ENCODE results near the gene RASGRF2. TPM values are rescaled to one million over a fixed set of nuclear protein-coding genes. Genes with fewer than 3 reads are reported as not detected.

Gene RASGRF2
- total and polyA plus RNA-seq, 2 of the 8 experiments (the other 6 are each of a cell fraction or from before 2014, with no cell fraction given): 2.6 to 29.5 TPM

- Histone ChIP-seq H3K14ac (ENCODE audit: insufficient read length) (no peak overlapping the region), H2BK5ac (ENCODE audit: low read depth, low read length) (no peak overlapping the region), H3K4me3 (ENCODE audit: extremely low read depth in 1 of 4, insufficient read depth in 2 of 4, low read depth in 3 of 4, low read length in 4 of 4) (no peak overlapping the region), H3K79me2 (ENCODE audit: control insufficient read depth in 1 of 2, insufficient read depth in 2 of 2, low read length in 2 of 2) (no peaks in the 10 kb centered on the region), H3K36me3 (ENCODE audit: control insufficient read depth in 2 of 4, insufficient read depth in 4 of 4, low read length in 3 of 4) (peaks cover 0 to 2% (median under 1%) of the 10 kb centered on the region in 4 experiments; a peak in 2 of 8 replicates), H3K9ac (replicated peaks in 1 of 4; ENCODE audit: extremely low read depth in 1 of 4, low read depth in 3 of 4, low read length in 3 of 4) (no peak overlapping the region; a peak in 1 of 7 replicates), H3K27ac (ENCODE audit: low read depth, low read length) (no peak overlapping the region), H4K91ac (replicated peaks; ENCODE audit: insufficient read length, low read length) (no peak overlapping the region), H2BK120ac (replicated peaks; ENCODE audit: low read depth, low read length) (no peak overlapping the region), H3K4me1 (replicated peaks in 1 of 4; ENCODE audit: control insufficient read depth in 3 of 4, insufficient read depth in 4 of 4, low read length in 3 of 4) (peaks cover 0 to 8% (median 6%) of the 10 kb centered on the region in 4 experiments; a peak in 5 of 7 replicates), H3K79me1 (ENCODE audit: low read depth, low read length) (no peaks in the 10 kb centered on the region; the same call in 1 of the 2 replicates), H3K4ac (replicated peaks; ENCODE audit: insufficient read length, low read depth, low read length) (no peak overlapping the region), H3K4me2 (ENCODE audit: insufficient read depth in 1 of 2, low read depth in 2 of 2, low read length in 2 of 2) (no peak overlapping the region), H3K23me2 (ENCODE audit: low read depth, low read length) (no peaks in the 10 kb centered on the region), H4K8ac (ENCODE audit: extremely low read depth, insufficient read depth, low read length) (no peak overlapping the region), H3K27me3 (replicated peaks in 1 of 4; ENCODE audit: control insufficient read depth in 3 of 4, extremely low read depth in 1 of 4, insufficient read depth in 3 of 4, low read length in 3 of 4) (no peaks in the 10 kb centered on the region), H3K56ac (replicated peaks; ENCODE audit: insufficient read length, low read depth, low read length) (no peak overlapping the region), H2BK12ac (ENCODE audit: low read depth, low read length) (no peak overlapping the region), H2AFZ (ENCODE audit: low read length) (no peak overlapping the region), H4K5ac (ENCODE audit: insufficient read length, low read depth, low read length) (no peak overlapping the region), H3K18ac (ENCODE audit: extremely low read depth, low read length) (no peak overlapping the region), H3K23ac (ENCODE audit: insufficient read length) (no peak overlapping the region), H2BK15ac (ENCODE audit: low read length) (no peak overlapping the region), H4K20me1 (replicated peaks in 1 of 2; ENCODE audit: control insufficient read depth in 1 of 2, insufficient read depth in 2 of 2, low read length in 2 of 2) (no peaks in the 10 kb centered on the region), H2AK5ac (ENCODE audit: low read depth, low read length) (no peak overlapping the region), H2BK20ac (ENCODE audit: low read length) (no peak overlapping the region), H3K9me3 (ENCODE audit: insufficient read depth in 2 of 2, low read depth in 1 of 2, low read length in 1 of 2) (no peaks in the 10 kb centered on the region)
- DNase-seq (ENCODE audit: low read depth in 1 of 2, low spot score in 2 of 2) (no peak), FAIRE-seq (no peak)
- CTCF ChIA-PET (ENCODE audit: partially characterized antibody): interaction anchor here (0.9 to 2.6 kb wide), 3 partner anchors 12 to 61 kb away, joined by 3 to 11 read pairs (median 4); no protein-coding TSS in a partner anchor
- TF ChIP-seq POLR2A (IDR thresholded peaks at IDR 0.05; ENCODE audit: control extremely low read depth in 1 of 2, low read depth in 2 of 2, low read length in 2 of 2) (no peak), JUN (IDR thresholded peaks at IDR 0.05; ENCODE audit: low read depth, low read length) (no peak), SIN3A (conservative IDR thresholded peaks at IDR 0.05 in 1 of 2, IDR thresholded peaks at IDR 0.05 in 1 of 2; ENCODE audit: low read depth in 1 of 2, low read length in 2 of 2) (no peak), NANOG (IDR thresholded peaks at IDR 0.05; ENCODE audit: insufficient read depth, low read depth, low read length, poor library complexity, severe bottlenecking) (no peak), CHD2 (IDR thresholded peaks at IDR 0.05; ENCODE audit: low read length) (no peak), CBX8 (IDR thresholded peaks at IDR 0.05; ENCODE audit: borderline replicate concordance, low read depth, low read length) (no peak), NRF1 (IDR thresholded peaks at IDR 0.05; ENCODE audit: low read depth, low read length) (no peak), KDM1A (IDR thresholded peaks at IDR 0.05; ENCODE audit: borderline replicate concordance, low read length) (no peak)
- 90% methylated on average over 4 of the region's 4 CpGs; no CpG with 5 or more reads in 1 of the 2 experiments for WGBS, 2 experiments (ENCODE audit: extremely low coverage in 1 of 2, insufficient coverage in 1 of 2, insufficient read length in 1 of 2, insufficient replicate concordance in 2 of 2, low coverage in 1 of 2, low lambda C conversion rate in 2 of 2, missing lambda C conversion rate in 1 of 2)
- POLR2A ChIA-PET (ENCODE audit: partially characterized antibody): interaction anchor here (4.7 kb wide), 1 partner anchor 8 kb away, joined by 24 read pairs; no protein-coding TSS in a partner anchor
Measured at GRCh38 chr5:81238460-81238859, 278.3 kb downstream of the RASGRF2 start.

Measured in H1 (cell line).